HEK293 (cell line): ENCODE measurements around the gene TNFAIP1.

Source experiments
- CTCF ChIA-PET: fragments of 350-600 bp; formaldehyde crosslinking; extraction: SDS; loops from one replicate; lab custom pipeline; 2021; ENCODE audit warnings: antibody characterized with exemption; lab: Yijun Ruan, JAX
- POLR2A ChIA-PET: fragments of 300-600 bp; formaldehyde crosslinking; extraction: SDS; loops from one replicate; lab custom pipeline; 2020; ENCODE audit warnings: antibody characterized with exemption, inconsistent platforms; lab: Yijun Ruan, JAX
- H3K27ac ChIP-seq: fragments of 200-500 bp; sonication (Bioruptor generic); 2 replicates; pipeline ENCODE4 v1.5.1; 2014; ENCODE audit warnings: low read depth, low read length, control low read depth, inconsistent platforms; ENCODE audit errors: extremely low read depth
- H3K36me3 ChIP-seq, 2 experiments: fragments of 200-500 bp in 1 of 2; sonication (Bioruptor generic) in 1 of 2; 1 replicate in 1 of 2; 2 replicates in 1 of 2; pipeline ENCODE4 v1.5.1; 2014 to 2017; ENCODE audit warnings: inconsistent platforms in 2 of 2, low read length in 2 of 2; ENCODE audit not compliant: control insufficient read depth in 2 of 2, insufficient read depth in 1 of 2
- H3K4me1 ChIP-seq: fragments of 200-500 bp; sonication (Bioruptor generic); 2 replicates; pipeline ENCODE4 v1.5.1; 2014; ENCODE audit warnings: mild to moderate bottlenecking, low read length, inconsistent platforms; ENCODE audit not compliant: control insufficient read depth, insufficient read depth
- H3K4me3 ChIP-seq: 2 replicates; pipeline ENCODE4 v1.5.1; 2011; ENCODE audit warnings: low read depth, mild to moderate bottlenecking, control low read depth, low read length, moderate library complexity
- H3K9me3 ChIP-seq: fragments of 200-500 bp; sonication (Bioruptor generic); 2 replicates; pipeline ENCODE4 v1.5.1; 2014; ENCODE audit warnings: low read depth, low read length, inconsistent platforms; ENCODE audit not compliant: control insufficient read depth, insufficient read depth
- HOXA7 ChIP-seq: sonication (generic); formaldehyde crosslinking; IDR thresholded peaks from 2 replicates; pipeline ENCODE4 v1.8.1; 2022; ENCODE audit warnings: missing genetic modification reagents, borderline replicate concordance
- MZF1 ChIP-seq: fragments of 450-650 bp; formaldehyde crosslinking; IDR thresholded peaks from 2 replicates; pipeline ENCODE4 v1.5.1; 2017; ENCODE audit warnings: missing biosample characterization, missing genetic modification characterization, borderline replicate concordance
- SP2 ChIP-seq: fragments of 450-650 bp; formaldehyde crosslinking; IDR thresholded peaks from 2 replicates; pipeline ENCODE4 v1.5.1; 2016; ENCODE audit warnings: missing biosample characterization, missing genetic modification characterization
- ZBTB7A ChIP-seq: fragments of 450-650 bp; formaldehyde crosslinking; IDR thresholded peaks from 2 replicates; pipeline ENCODE4 v1.5.1; 2016; ENCODE audit warnings: low read depth, missing biosample characterization, missing genetic modification characterization
- ZNF132 ChIP-seq: fragments of 450-650 bp; formaldehyde crosslinking; IDR thresholded peaks from 2 replicates; pipeline ENCODE4 v1.5.1; 2017; ENCODE audit warnings: missing biosample characterization, missing genetic modification characterization, borderline replicate concordance
- ZNF148 ChIP-seq: fragments of 450-650 bp; formaldehyde crosslinking; IDR thresholded peaks from 2 replicates; pipeline ENCODE4 v1.5.0; 2017; ENCODE audit warnings: missing biosample characterization, missing genetic modification characterization, borderline replicate concordance
- ZNF169 ChIP-seq: fragments of 450-650 bp; formaldehyde crosslinking; IDR thresholded peaks from 2 replicates; pipeline ENCODE4 v1.5.1; 2016; ENCODE audit warnings: missing biosample characterization, missing genetic modification characterization
- ZNF184 ChIP-seq: fragments of 450-650 bp; IDR thresholded peaks from 2 replicates; pipeline ENCODE4 v1.5.1; 2018; ENCODE audit warnings: missing biosample characterization, mild to moderate bottlenecking, missing genetic modification characterization
- ZNF202 ChIP-seq: fragments of 450-650 bp; formaldehyde crosslinking; IDR thresholded peaks from 2 replicates; pipeline ENCODE4 v1.5.1; 2016; ENCODE audit warnings: missing biosample characterization, missing genetic modification characterization, borderline replicate concordance
- ZNF211 ChIP-seq: fragments of 450-650 bp; formaldehyde crosslinking; IDR thresholded peaks from 2 replicates; pipeline ENCODE4 v1.5.1; 2016; ENCODE audit warnings: low read depth, missing biosample characterization, missing genetic modification characterization
- ZNF302 ChIP-seq: fragments of 450-650 bp; formaldehyde crosslinking; IDR thresholded peaks from 2 replicates; pipeline ENCODE4 v1.5.1; 2016; ENCODE audit warnings: missing biosample characterization, missing genetic modification characterization, low read depth
- ZNF311 ChIP-seq: fragments of 450-650 bp; formaldehyde crosslinking; IDR thresholded peaks from 2 replicates; pipeline ENCODE4 v1.5.1; 2017; ENCODE audit warnings: missing biosample characterization, missing genetic modification characterization, borderline replicate concordance
- ZNF324 ChIP-seq: fragments of 450-650 bp; formaldehyde crosslinking; IDR thresholded peaks from 2 replicates; pipeline ENCODE4 v1.5.1; 2016; ENCODE audit warnings: missing biosample characterization, missing genetic modification characterization
- ZNF398 ChIP-seq: fragments of 450-650 bp; formaldehyde crosslinking; IDR thresholded peaks from 2 replicates; pipeline ENCODE4 v1.5.1; 2017; ENCODE audit warnings: missing biosample characterization, missing genetic modification characterization
- ZNF416 ChIP-seq: fragments of 450-650 bp; formaldehyde crosslinking; IDR thresholded peaks from 2 replicates; pipeline ENCODE4 v1.5.1; 2016; ENCODE audit warnings: missing biosample characterization, missing genetic modification characterization
- ZNF449 ChIP-seq: fragments of 450-650 bp; formaldehyde crosslinking; IDR thresholded peaks from 2 replicates; pipeline ENCODE4 v1.5.1; 2017; ENCODE audit warnings: missing biosample characterization, mild to moderate bottlenecking, missing genetic modification characterization, moderate library complexity
- ZNF510 ChIP-seq: fragments of 450-650 bp; formaldehyde crosslinking; IDR thresholded peaks from 2 replicates; pipeline ENCODE4 v1.5.1; 2018; ENCODE audit warnings: mild to moderate bottlenecking, missing genetic modification characterization, missing biosample characterization; ENCODE audit not compliant: insufficient replicate concordance
- ZNF529 ChIP-seq: fragments of 450-650 bp; formaldehyde crosslinking; IDR thresholded peaks from 2 replicates; pipeline ENCODE4 v1.5.1; 2017; ENCODE audit warnings: missing genetic modification characterization, missing biosample characterization; ENCODE audit not compliant: insufficient replicate concordance
- ZNF639 ChIP-seq: fragments of 450-650 bp; formaldehyde crosslinking; IDR thresholded peaks from 2 replicates; pipeline ENCODE4 v1.5.1; 2016; ENCODE audit warnings: missing biosample characterization, missing genetic modification characterization
- ZNF76 ChIP-seq: fragments of 450-650 bp; formaldehyde crosslinking; IDR thresholded peaks from 2 replicates; pipeline ENCODE4; 2016; ENCODE audit warnings: low read depth, missing biosample characterization, missing genetic modification characterization, borderline replicate concordance
- ZNF785 ChIP-seq: fragments of 450-650 bp; formaldehyde crosslinking; IDR thresholded peaks from 2 replicates; pipeline ENCODE4 v1.5.1; 2016; ENCODE audit warnings: missing biosample characterization, missing genetic modification characterization

The TNFAIP1 gene

GRCh38 chr17:28327031-28327607 is 8.4 kb upstream of the TNFAIP1 start:
- no peak overlapping the region for H3K4me3 ChIP-seq
- no peaks in the 10 kb centered on the region for H3K9me3 ChIP-seq
- peaks cover 41 to 65% of the 10 kb centered on the region in 2 experiments for H3K36me3 ChIP-seq
- ChIA-PET CTCF (interaction anchor here (0.6 to 1.7 kb wide), 7 partner anchors 53 to 907 kb away, joined by 3 to 5 read pairs (median 3); no protein-coding TSS in a partner anchor), POLR2A (no interaction called here)
- TF ChIP-seq ZNF211 (no peak), ZNF311 (tag by site-specific recombination) (no peak), ZBTB7A (tag by site-specific recombination) (no peak)
- no peak overlapping the region for H3K27ac ChIP-seq
- H3K4me1 ChIP-seq = peaks cover 5% of the 10 kb centered on the region; the same call in 1 of the 2 replicates

- CTCF ChIA-PET = no interaction called here
- TF ChIP-seq ZNF785 (tag by site-specific recombination) = no peak
- TF ChIP-seq ZNF184 = no peak
- no peak for TF ChIP-seq ZNF398 (tag by site-specific recombination)
- no peak for TF ChIP-seq ZNF302
- no peak for TF ChIP-seq ZNF416 (tag by site-specific recombination)
- no peak for TF ChIP-seq ZNF148 (tag by site-specific recombination)
- no peak for TF ChIP-seq ZNF529 (tag by site-specific recombination)
- TF ChIP-seq ZNF169 (tag by site-specific recombination) = no peak
- no peak for TF ChIP-seq ZNF324 (tag by site-specific recombination)
- TF ChIP-seq, all 188 proteins: peak for 0
- POLR2A ChIA-PET = no interaction called here
Observed at GRCh38 chr17:28327709-28328108, 7.9 kb upstream of the TNFAIP1 start.

GRCh38 chr17:28328325-28328724 is 7.2 kb upstream of the TNFAIP1 start:
- ChIA-PET CTCF (interaction anchor here (0.6 to 1.1 kb wide), 5 partner anchors 89 to 523 kb away, joined by 3 to 4 read pairs (median 3); no protein-coding TSS in a partner anchor), POLR2A (interaction anchor here (0.8 kb wide), 1 partner anchor 10 kb away, joined by 3 read pairs; no protein-coding TSS in a partner anchor)
- Histone ChIP-seq H3K4me3 (no peak overlapping the region), H3K36me3 (peaks cover 38 to 67% of the 10 kb centered on the region in 2 experiments), H3K9me3 (no peaks in the 10 kb centered on the region), H3K27ac (peak overlapping the region; percentile 11; the same call in 1 of the 2 replicates), H3K4me1 (0 out of 2 replicates have a peak, but pooled peaks cover 2% of the 10 kb centered on the region)
- TF ChIP-seq MZF1 (tag by site-specific recombination) (no peak), ZNF510 (tag by site-specific recombination) (no peak), ZNF449 (tag by site-specific recombination) (no peak), ZNF202 (tag by site-specific recombination) (no peak), SP2 (tag by site-specific recombination) (no peak), HOXA7 (no peak), ZNF639 (tag by site-specific recombination) (no peak), ZNF76 (tag by site-specific recombination) (no peak), ZNF132 (tag by site-specific recombination) (no peak)

More at GRCh38 chr17:28327709-28328108, 7.9 kb upstream of the TNFAIP1 start:
- H3K4me3 ChIP-seq = no peak overlapping the region
- H3K4me1 ChIP-seq = 0 out of 2 replicates have a peak, but pooled peaks cover 2% of the 10 kb centered on the region
- H3K9me3 ChIP-seq = no peaks in the 10 kb centered on the region
- peaks cover 38 to 67% of the 10 kb centered on the region in 2 experiments for H3K36me3 ChIP-seq
- no peak overlapping the region for H3K27ac ChIP-seq
